GM19193 (cell line): ENCODE results near the gene EEPD1.

Experiments used
- POLR2A ChIP-seq: IDR thresholded peaks from 4 replicates; pipeline ENCODE4 v1.6.1; 2011; ENCODE audit not compliant: insufficient read depth, insufficient read length; ENCODE audit errors: extremely low read depth

The EEPD1 gene

GRCh38 chr7:36284456-36285090 lies 131.5 kb downstream of the EEPD1 start:
- no peak for TF ChIP-seq POLR2A

GRCh38 chr7:36285276-36285675 lies 132.2 kb downstream of the EEPD1 start:
- no peak for TF ChIP-seq POLR2A

- no peak for TF ChIP-seq POLR2A
These were observed 133.2 kb downstream of the EEPD1 start for GRCh38 chr7:36286226-36286625.

GRCh38 chr7:36286688-36287087 lies 133.6 kb downstream of the EEPD1 start:
- no peak for TF ChIP-seq POLR2A

- TF ChIP-seq POLR2A: no peak
These were observed 134.6 kb downstream of the EEPD1 start for GRCh38 chr7:36287371-36288241.

GRCh38 chr7:36288501-36288900 lies 135.4 kb downstream of the EEPD1 start:
- TF ChIP-seq POLR2A: no peak

GRCh38 chr7:36289833-36290661 lies 137.0 kb downstream of the EEPD1 start:
- no peak for TF ChIP-seq POLR2A

- TF ChIP-seq POLR2A: no peak
These were observed 138.6 kb downstream of the EEPD1 start for GRCh38 chr7:36291387-36292316.

GRCh38 chr7:36295090-36295489 lies 142.0 kb downstream of the EEPD1 start:
- TF ChIP-seq POLR2A: no peak

- TF ChIP-seq POLR2A: no peak
These were observed 143.2 kb downstream of the EEPD1 start for GRCh38 chr7:36296284-36296683.

- no peak for TF ChIP-seq POLR2A
These were observed 144.4 kb downstream of the EEPD1 start for GRCh38 chr7:36297364-36298009.

- TF ChIP-seq POLR2A: no peak
These were observed 145.1 kb downstream of the EEPD1 start for GRCh38 chr7:36298106-36298505.

GRCh38 chr7:36299223-36299774 lies 146.2 kb downstream of the EEPD1 start:
- TF ChIP-seq POLR2A: no peak
